22Rv1 (cell line): ENCODE data around the gene CERS2.

Experiments used
- ZFX ChIP-seq: fragments of 450-650 bp; IDR thresholded peaks from 2 replicates; pipeline ENCODE4 v1.6.1; 2017; ENCODE audit warnings: antibody characterized with exemption, borderline replicate concordance
- TF ChIP-seq, protein P1 (sequence below): fragments of 450-650 bp; IDR thresholded peaks from 2 replicates; pipeline ENCODE4 v1.5.1; 2017; ENCODE audit warnings: mild to moderate bottlenecking

DNA sequence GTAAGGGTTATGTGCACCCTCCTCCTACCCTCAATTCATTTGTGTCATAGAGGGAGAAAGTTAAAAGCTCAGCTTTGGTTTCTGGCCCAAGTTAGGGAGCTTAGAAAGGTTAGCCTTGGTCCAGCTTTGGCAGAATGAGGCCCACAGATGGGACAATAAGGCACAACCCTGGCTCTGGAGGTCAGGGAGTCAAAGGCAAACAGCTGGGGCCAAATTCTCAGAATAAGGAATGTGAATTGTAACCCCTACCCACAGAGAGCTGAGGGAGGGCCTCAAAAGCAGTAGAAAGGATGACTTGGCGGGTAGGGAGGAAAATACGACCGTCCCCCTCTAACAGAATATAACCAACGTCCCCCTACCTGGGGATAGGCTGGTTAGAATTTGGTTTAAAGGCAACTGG, 9.0 kb downstream of the CERS2 start:
- TF ChIP-seq, protein P1, sequence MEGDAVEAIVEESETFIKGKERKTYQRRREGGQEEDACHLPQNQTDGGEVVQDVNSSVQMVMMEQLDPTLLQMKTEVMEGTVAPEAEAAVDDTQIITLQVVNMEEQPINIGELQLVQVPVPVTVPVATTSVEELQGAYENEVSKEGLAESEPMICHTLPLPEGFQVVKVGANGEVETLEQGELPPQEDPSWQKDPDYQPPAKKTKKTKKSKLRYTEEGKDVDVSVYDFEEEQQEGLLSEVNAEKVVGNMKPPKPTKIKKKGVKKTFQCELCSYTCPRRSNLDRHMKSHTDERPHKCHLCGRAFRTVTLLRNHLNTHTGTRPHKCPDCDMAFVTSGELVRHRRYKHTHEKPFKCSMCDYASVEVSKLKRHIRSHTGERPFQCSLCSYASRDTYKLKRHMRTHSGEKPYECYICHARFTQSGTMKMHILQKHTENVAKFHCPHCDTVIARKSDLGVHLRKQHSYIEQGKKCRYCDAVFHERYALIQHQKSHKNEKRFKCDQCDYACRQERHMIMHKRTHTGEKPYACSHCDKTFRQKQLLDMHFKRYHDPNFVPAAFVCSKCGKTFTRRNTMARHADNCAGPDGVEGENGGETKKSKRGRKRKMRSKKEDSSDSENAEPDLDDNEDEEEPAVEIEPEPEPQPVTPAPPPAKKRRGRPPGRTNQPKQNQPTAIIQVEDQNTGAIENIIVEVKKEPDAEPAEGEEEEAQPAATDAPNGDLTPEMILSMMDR, result no peak
- TF ChIP-seq ZFX, result no peak
